Myocyte (in vitro differentiated cells): Measurements from ENCODE around the gene BRINP3. TPM values are rescaled to one million over a fixed set of nuclear protein-coding genes. Genes with fewer than 3 reads are reported as not detected.
"Not testable (repeated sequence)": the region's sequence is repeated elsewhere in the genome, so short reads cannot be mapped to it uniquely, and the experiment has no call there.

Experiments used
- DNase-seq: peaks from one replicate; pipeline ENCODE4 v3.0.0-alpha.2; 2012; ENCODE audit warnings: low read depth
- polyA plus RNA-seq: library from polyadenylated mRNA; unstranded; fragments of >200 nt; gene quantifications from one replicate; pipeline ENCODE4 v1.2.1, GENCODE V29; 2012; ENCODE audit warnings: missing spikeins
- total RNA-seq: library from RNA; depleted of rRNA; stranded (reverse); fragments of >200 nt; gene quantifications from 2 replicates; pipeline ENCODE4 v1.2.3, GENCODE V29; 2014

BRINP3 gene
- 0.05 and 0.08 TPM in 2 replicates for total RNA-seq
- not detected for polyA plus RNA-seq

GRCh38 chr1:190477762-190478148, at the start of gene BRINP3:
BRINP3 (minus strand) TSS chr1:190477864.
- DNase-seq = no peak

- DNase-seq = no peak
Measured at GRCh38 chr1:190511554-190511953, 33.9 kb upstream of the BRINP3 start.

DNA sequence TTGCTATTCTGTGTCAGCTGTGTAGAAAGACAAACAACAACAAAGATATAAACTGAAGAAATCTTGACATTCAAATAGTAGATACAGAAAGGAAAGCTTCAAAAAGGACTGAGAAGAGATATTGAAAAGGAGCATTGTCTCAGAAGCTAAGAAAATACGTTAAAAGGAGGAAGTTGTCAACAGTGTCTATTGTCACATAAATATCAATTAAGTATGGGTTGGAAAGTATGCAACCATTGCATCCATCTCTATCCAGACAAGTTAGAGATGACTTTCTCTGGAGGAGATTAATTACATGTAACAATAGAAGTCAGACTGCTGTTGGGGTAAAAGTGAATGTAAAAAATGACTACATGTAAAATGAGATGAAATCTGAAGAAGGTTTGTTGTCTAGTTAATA, 29.7 kb upstream of the BRINP3 start:
- DNase-seq = no peak

DNA sequence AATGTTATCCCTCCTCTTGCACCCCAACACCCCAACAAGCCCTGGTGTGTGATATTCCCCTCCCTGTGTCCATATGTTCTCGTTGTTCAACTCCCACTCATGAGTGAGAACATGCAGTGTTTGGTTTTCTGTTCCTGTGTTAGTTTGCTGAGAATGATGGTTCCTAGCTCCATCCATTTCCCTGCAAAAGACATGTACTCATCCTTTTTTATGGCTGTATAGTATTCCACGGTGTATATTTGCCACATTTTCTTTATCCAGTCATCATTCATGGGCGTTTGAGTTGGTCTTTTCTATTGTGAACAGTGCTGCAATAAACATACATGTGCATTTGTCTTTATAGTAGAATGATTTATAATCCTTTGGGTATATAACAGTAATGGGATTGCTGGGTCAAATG, 26.9 kb upstream of the BRINP3 start:
- DNase-seq = not testable (repeated sequence)

GRCh38 chr1:190497565-190497964, 19.9 kb upstream of the BRINP3 start:
- no peak for DNase-seq

- no peak for DNase-seq
Measured at GRCh38 chr1:190494451-190494850, 16.8 kb upstream of the BRINP3 start.

DNA sequence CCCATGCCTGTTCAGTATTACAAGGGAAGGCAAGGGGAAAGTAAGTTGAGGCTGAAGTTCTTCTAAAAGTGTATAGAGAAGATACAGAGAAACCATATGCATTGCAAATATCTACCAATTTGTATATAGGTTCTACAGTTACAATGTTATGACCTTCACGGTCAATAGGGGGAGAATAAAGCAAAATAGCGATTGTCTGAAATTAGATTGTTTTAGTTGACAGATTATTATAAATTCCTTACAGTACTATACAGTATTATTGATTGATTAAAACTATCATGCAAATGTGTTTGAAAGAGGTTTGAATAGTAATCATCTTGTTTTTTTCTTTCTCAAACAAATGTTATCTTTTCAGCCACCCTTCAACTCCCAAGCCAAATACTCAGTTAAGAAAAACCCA, 13.7 kb upstream of the BRINP3 start:
- no peak for DNase-seq

GRCh38 chr1:190484045-190484444, 6.4 kb upstream of the BRINP3 start:
- DNase-seq = no peak

GRCh38 chr1:190480231-190480630, 2.6 kb upstream of the BRINP3 start:
- no peak for DNase-seq

GRCh38 chr1:190479516-190479915, 1.9 kb upstream of the BRINP3 start:
- DNase-seq = no peak

DNA sequence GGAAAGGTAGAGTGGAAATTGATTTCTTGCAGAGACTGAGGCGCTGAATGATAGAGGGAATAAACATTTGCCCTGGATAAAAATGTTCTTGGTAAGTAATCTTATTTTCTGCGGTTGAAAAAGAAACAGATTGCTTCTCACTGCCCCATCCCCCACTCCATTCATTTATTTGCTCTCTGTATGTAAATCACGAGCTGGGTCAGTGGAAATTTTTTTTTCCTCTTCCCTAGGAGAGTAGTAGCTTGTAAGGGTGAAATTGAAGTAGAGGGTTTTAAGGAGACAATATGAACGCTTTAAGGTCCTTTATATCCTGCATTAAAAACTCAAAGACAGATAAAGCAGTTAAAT, 1.4 kb upstream of the BRINP3 start:
- no peak for DNase-seq

GRCh38 chr1:190478149-190479049, 735 bp upstream of the BRINP3 start:
- DNase-seq = peak; percentile 16

- DNase-seq = no peak
Measured at GRCh38 chr1:190476806-190477205, 858 bp downstream of the BRINP3 start.

- DNase-seq = no peak
Measured at GRCh38 chr1:190476321-190476720, 1.3 kb downstream of the BRINP3 start.

- DNase-seq = no peak
Measured at GRCh38 chr1:190475421-190476141, 2.1 kb downstream of the BRINP3 start.

- DNase-seq = no peak
Measured at GRCh38 chr1:190474650-190475211, 2.9 kb downstream of the BRINP3 start.

DNA sequence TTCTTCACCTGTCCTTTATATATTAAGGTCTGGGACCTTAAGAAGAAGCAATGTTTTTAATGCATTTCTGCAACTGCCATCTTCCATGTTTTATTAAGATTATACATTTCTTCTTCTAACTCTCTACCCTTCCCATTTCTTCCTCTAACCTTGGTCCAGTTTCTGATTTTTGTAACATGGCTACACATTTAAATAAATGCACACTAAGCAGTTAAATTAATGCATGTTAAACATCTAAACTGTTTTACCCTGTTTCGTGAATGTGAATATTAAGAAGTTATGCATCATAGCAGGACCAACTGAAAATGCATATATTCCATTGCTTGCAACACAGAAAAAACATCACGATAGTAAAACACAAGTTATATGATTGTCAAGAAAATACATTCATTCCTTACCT, 3.7 kb downstream of the BRINP3 start:
- DNase-seq = no peak

- no peak for DNase-seq
Measured at GRCh38 chr1:190472494-190472893, 5.2 kb downstream of the BRINP3 start.

DNA sequence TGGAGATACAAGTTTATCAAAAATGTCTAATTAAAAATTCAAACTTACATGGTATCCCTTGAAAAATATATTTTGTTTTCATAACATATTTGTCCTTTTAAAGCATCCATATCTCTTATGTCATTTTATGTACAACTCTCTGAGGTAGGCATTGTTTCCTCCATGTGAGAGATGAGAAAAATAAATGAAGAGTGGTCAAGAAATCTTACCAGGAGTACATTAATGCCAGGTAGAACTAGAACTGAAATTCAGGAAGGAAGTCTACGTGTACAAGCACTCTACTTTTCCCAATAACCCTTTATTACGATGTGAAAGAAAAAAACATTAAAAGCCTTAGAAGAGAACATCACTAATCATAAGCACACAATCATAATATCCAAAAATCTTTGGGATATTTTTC, 5.6 kb downstream of the BRINP3 start:
- no peak for DNase-seq

GRCh38 chr1:190464690-190465089, 13.0 kb downstream of the BRINP3 start:
- no peak for DNase-seq

DNA sequence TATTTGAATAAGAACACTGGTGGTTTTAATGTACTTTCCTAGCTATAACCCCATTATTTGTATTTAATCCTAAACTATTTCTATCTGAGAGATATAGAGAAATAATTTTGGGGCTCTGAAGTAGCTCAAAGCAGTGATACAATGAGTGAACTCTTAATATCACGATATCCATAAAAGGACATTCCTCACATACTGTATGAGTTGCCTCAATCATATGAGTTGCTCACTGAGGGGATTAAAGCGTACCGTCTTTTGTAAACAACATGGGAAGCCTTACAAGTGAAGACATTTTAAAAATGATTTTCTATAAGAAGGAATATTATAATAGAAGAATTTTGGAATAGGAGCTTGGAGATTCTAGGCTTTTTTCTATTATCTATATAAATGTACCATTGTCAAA, 21.5 kb downstream of the BRINP3 start:
- no peak for DNase-seq

GRCh38 chr1:190455631-190456030, 22.0 kb downstream of the BRINP3 start:
- DNase-seq = no peak
